GM18870 (cell line): ENCODE results near the gene AGXT.

Source experiments
- ATAC-seq: cut with Tn5 transposase; IDR thresholded peaks from one replicate; pipeline ENCODE4 v1.9.1; 2021; ENCODE audit warnings: moderate library complexity; ENCODE audit not compliant: unreplicated experiment

Gene AGXT

GRCh38 chr2:240896394-240896793 is 27.8 kb downstream of the AGXT start:
- ATAC-seq, result no peak

DNA sequence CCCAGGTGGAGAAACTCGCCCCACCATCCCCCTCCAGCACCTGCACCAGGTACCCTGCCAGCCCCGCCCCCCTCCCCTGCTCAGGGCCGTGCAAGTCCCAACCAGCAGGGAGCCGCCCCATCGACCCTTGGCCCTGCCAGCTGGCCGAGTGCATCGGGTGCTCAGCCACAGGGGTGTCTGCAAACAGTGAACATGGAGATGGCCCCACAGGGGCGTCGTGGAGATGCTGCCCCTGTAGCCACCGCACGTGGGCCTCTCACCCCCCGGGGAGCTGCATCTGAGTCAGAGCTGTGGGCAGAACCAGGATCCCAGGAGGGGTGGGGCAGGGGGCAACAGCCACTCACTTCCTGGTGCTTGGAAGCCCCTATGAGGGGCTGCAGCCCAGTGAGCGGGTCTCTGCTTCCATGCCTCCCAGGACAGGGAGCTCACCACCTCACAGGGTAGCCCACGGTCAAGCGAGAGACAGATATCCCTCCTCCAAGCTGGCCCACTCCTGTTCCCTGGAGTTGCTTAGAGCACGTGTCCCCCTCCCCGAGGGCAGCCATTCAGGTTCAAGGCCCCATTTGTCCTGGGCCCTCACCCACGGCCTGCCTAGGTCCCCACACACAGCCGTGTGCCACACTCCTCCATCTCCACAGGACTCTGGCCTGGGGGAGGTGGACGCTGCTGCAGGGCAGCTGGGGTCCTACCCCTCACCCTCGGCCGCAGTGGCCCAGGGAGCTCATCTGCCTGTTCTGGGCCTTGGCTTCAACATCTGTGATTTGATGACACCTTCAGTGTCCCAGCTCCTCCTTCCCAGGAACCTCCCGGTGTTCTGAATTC is 28.5 kb downstream of the AGXT start:
- no peak for ATAC-seq

DNA sequence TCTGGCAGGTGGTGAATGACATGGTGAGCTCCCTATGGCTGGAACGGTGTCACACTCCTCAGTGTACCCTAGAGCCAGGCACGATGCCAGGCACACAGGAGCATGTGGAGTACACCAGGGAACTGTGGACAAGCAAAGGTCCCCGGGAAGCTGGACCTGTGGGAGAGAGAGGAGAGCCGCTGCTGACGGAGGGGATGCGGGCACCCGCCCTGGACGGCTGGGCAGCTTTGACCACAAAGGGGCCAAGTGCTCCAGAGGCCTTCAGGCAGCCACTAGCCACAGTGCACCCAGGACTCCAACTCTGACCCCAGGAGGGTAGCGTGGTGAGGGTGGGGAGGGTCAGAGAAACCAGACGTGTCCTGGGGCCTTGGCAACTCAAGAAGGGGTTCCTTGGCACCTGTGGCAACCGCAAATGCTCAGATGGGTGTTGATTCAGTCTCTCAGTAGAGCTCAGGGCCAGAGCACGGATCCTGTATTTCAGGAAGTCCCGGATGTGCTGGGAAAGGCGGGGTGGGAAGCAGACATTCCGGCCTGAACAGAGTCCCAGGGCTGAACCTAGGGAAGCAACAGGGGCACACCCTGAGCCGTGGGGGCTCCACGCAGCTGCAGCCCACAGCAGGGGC is 29.6 kb downstream of the AGXT start:
- ATAC-seq, result no peak

DNA sequence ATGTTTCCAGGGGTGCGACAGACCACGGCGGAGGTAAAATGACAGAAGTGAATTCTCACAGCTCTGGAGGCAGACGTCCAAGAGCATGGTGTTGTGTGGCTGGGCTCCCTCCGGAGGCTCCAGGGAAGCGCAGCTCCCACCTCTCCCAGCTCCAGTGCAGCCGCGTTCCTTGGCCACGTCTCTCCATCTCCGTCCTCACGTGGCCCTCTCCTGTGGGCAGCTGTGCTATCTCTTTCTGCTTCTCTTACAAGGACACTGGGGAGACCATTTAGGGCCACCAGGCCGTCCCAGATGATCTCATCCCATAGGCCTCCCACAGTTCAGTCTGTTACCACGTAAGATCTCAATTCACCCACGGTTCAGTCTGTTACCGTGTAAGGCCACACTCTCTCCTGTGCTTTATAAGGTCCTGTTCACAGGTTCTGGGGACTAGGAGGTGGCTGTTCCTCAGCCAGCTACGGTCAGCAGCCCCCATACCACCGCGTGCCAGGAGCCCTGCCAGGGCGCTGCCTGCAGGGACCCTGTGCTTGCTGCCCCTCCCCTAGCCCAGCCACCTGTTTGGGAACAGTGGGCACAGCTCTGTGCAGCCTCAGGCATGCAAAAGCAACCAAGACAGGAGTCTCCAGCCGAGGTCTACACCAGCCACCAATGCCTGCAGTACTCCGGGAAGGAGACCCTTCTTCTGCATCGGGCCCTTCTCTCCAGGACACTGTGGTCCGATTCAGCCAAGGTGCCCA is 30.3 kb downstream of the AGXT start:
- no peak for ATAC-seq

DNA sequence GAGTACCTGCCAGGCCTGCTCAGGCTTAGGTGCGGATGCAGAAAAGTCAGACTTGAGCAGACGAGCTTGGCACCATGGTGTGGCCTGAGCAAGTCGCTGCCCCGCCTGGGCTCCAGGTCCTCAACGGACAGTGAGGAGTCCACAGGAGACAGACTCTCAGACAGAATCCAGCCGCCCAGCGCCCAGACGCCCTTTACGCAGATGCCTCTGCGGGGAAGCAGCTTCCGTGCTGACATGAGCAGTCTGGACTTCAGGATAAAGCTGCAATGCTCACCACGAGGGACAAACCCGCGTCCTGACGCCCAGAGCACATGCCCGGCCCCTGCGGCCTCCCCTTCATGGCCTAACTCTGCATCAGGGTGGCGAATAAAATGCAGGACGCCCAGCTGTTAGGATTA is 30.8 kb downstream of the AGXT start:
- ATAC-seq, result no peak

- no peak for ATAC-seq
Measured at GRCh38 chr2:240900141-240900860, 31.7 kb downstream of the AGXT start.

DNA sequence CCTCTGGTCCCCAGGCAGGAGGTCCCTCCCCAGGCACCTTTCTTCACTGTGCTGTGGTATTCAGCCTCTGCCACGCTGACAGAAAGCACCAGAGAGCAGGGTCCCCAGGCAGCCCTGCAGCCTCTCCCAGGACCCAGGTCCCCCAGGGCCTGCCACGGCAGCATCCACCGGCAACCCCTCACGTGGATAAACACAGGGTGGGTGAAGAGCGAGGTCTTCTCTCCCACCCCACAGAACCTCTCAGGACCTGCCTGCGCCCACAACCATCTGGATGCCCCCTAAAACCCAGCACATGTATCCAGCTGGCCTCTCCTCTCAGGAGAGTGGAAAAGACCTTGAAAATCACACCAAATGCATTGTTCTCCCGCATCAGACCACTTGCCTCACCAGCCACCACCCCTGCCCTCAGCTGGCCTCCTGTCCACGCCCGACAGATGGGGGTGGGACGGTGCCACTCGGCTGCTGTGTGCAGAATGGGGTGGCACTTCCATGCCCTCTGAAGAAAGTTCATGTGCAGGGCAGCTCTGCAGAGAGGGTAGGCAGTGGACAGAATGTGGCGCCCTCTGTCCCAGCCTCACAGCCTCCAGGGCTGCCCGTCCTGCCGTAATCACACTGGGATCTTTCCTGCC is 33.5 kb downstream of the AGXT start:
- ATAC-seq, result no peak

DNA sequence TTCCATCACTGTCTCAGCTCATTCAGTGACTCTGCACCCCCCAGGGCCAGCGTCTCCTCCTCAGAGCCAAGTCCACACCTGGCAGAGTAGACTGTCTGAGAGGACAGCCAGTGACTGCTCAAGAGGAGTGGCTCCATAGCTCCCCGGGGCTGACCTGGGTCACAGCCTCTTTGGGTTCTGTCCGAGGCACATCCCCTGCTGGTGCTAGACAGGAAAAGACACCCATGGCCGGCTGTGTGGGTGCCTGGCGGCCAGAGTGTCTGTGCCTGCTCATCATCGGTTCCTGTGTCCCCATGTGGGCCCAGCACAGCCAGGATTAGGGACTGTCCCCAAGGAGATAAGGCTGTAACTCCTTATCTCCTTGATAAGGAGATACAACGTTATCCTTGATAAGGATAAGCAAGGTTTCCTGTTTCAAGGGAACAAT is 34.0 kb downstream of the AGXT start:
- no peak for ATAC-seq

GRCh38 chr2:240903191-240904060 is 34.8 kb downstream of the AGXT start:
- no peak for ATAC-seq

GRCh38 chr2:240904216-240905175 is 35.9 kb downstream of the AGXT start:
- no peak for ATAC-seq

DNA sequence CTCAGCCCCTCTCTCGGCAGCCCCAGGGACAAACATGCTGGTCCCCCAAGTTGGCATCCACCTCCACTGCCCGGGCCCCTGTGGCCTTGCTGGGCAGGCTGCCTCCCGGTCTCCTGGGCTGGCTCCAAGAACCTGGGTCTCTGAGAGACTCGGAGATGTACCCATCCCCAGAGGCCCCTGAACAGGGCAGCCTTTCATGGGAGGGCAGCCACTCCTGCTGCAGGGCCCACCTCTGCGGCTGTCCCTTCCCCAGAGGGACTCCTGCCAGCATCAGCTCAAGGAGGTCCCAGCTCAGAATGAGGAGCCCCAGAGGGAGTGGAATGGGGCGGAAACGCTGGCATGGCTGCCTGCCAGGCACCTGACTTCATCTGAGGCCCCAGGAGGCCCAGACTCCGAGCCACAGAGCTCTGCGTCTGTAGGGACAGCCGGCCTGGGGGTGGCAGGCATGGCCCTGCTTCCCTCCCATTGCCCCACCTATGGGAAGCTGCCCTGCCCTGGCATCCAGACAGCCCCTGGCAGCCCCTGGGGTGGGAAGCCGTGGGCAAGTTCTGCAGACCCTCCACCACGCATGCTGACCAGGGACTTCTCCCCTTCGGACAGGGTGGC is 36.7 kb downstream of the AGXT start:
- ATAC-seq, result no peak

GRCh38 chr2:240906141-240906910 is 37.7 kb downstream of the AGXT start, which contains the start of gene CROCC2:
Gene CROCC2 (plus strand): TSS chr2:240906336. CDS start chr2:240906514, 178 bp downstream.
- no peak for ATAC-seq

- ATAC-seq, result no peak
Measured at GRCh38 chr2:240906911-240907590, 38.4 kb downstream of the AGXT start.

DNA sequence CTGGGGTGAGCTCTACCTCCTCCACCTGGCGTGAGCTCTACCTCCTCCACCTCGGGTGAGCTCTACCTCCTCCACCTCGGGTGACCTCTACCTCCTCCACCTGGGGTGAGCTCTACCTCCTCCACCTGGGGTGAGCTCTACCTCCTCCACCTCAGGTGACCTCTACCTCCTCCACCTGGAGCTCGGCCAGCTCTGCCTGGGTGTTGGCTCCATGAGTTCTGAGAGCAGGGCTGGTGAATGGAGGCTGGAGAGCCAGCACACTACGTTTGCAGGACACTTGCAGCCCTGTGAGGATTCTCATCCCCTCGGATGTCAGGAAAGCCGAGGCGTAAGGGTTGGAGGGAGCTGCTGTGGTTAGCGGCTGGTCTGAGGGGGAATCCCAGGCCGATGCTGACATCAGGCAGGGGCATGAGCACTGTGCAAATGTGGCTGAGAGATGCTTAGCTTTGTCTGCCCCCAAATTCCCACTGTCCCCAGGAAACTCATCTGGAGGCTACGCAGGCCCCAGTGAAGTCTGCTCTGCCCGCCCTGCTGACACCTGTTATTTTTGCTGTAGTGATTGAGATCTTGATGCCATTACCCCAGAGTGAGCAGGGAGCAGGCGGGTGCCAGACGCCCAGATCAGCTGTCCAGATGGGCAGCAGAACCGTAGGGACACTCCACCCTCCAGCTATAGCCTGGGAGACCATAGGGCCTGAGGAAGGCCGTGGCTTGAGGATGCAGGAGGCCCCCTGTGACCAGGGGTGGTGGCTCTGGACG is 40.8 kb downstream of the AGXT start:
- ATAC-seq, result no peak

GRCh38 chr2:240911641-240912265 is 43.1 kb downstream of the AGXT start:
- ATAC-seq, result no peak
